HG03575 (cell line): Measurements from ENCODE around the gene PAXIP1.
"Not testable (repeated sequence)": the region's sequence is repeated elsewhere in the genome, so short reads cannot be mapped to it uniquely, and the experiment has no call there.

Experiments
- ATAC-seq: cut with Tn5 transposase; IDR thresholded peaks from one replicate; pipeline ENCODE4 v1.9.1; 2021; ENCODE audit not compliant: unreplicated experiment, insufficient number of reproducible peaks, low FRiP score; ENCODE audit errors: extremely low read depth

PAXIP1 gene, protein sequence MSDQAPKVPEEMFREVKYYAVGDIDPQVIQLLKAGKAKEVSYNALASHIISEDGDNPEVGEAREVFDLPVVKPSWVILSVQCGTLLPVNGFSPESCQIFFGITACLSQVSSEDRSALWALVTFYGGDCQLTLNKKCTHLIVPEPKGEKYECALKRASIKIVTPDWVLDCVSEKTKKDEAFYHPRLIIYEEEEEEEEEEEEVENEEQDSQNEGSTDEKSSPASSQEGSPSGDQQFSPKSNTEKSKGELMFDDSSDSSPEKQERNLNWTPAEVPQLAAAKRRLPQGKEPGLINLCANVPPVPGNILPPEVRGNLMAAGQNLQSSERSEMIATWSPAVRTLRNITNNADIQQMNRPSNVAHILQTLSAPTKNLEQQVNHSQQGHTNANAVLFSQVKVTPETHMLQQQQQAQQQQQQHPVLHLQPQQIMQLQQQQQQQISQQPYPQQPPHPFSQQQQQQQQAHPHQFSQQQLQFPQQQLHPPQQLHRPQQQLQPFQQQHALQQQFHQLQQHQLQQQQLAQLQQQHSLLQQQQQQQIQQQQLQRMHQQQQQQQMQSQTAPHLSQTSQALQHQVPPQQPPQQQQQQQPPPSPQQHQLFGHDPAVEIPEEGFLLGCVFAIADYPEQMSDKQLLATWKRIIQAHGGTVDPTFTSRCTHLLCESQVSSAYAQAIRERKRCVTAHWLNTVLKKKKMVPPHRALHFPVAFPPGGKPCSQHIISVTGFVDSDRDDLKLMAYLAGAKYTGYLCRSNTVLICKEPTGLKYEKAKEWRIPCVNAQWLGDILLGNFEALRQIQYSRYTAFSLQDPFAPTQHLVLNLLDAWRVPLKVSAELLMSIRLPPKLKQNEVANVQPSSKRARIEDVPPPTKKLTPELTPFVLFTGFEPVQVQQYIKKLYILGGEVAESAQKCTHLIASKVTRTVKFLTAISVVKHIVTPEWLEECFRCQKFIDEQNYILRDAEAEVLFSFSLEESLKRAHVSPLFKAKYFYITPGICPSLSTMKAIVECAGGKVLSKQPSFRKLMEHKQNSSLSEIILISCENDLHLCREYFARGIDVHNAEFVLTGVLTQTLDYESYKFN

DNA sequence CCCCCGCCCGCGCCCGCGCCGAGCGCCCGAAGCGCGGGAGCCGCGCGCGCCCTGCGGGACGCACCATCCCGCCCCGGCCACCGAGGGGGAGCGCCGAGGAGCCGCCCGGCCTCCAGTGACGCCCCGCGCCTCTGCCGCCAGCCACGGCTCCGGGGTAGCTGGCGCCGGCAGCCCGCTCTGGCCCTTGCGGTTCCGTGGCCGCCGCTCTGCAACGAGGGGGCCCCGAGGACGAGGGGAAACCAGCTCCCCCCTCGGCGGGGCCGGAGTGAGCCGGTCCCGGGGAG lies at the start of gene PAXIP1:
Gene PAXIP1, minus strand, starts transcription at position 33 of the 284 bp plus-strand sequence. CDS start 195 bp downstream, outside the sequence.
- no peak for ATAC-seq

DNA sequence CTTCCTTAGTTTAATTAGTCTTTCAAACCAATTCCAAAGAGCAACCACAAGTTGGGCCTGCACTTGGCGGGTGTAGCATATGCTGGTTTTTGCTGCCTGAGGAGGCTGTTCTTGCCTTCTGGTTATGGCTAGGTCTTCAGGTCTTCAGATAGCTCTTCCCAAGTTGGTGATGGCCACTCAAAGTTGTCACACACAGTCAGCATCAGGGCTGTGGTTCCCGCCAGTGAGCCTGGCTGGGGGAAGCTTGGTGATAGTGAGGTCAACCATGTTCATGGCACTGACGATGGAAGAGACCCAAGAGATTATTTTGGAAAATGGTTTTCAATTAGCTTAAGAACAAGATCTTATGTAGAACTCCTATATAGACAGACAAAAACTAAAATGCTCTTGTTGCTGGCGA lies 48.4 kb upstream of the PAXIP1 start:
- ATAC-seq: no peak

DNA sequence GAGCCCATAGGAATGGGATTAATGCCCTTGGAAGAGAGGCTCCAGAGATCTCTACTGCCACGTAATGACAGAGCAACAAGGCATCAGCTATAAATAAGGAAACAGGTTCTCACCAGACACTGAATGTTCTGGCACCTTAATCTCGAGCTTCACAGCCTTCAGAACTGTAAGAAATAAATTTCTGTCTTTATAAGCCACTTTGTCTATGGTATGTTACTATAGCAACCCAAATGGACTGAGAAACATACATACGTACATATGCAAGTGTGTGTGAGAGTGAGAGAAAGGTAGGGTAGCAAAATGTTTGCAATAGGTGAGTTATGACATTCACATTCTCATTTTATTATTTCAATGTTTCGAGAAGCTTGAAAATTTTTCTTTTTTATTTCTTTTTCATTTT lies 45.1 kb upstream of the PAXIP1 start:
- ATAC-seq: no peak

DNA sequence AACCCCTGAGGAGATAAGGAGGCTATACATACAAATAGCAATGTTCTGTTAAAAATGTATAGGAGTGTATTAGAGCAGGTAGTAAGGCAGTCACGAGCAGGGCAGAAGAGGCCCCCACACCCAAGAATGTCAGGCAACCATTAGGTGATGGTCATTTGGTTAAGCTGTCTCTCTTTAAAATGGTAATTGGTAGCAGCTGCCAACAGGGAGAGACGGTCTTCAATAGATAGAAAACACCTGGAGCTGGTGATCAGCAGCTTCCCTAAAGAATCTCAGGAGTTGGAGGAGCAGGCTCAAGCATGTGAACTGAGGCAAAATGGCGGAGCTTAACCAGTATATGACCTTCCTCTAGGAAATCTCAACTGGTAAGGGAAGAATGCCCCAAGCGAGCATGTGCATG lies 40.8 kb upstream of the PAXIP1 start:
- ATAC-seq: no peak

DNA sequence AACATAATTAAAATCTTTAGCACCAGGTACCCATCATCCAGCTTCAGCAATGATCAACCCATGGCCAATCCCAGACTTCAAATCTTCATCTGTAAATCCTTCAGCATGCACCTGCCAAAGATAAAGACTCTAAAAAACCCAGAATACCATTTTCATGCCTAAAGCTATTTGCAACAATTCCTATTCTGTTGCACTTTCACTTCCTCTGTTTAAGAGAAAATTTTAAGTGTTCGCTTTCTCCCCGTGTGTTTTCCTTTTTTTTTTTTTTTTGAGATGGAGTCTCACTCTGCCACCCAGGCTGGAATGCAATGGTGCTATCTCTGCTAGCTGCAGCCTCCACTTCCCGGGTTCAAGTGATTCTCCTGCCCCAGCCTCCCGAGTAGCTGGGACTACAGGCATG lies 35.4 kb upstream of the PAXIP1 start:
- no peak for ATAC-seq

DNA sequence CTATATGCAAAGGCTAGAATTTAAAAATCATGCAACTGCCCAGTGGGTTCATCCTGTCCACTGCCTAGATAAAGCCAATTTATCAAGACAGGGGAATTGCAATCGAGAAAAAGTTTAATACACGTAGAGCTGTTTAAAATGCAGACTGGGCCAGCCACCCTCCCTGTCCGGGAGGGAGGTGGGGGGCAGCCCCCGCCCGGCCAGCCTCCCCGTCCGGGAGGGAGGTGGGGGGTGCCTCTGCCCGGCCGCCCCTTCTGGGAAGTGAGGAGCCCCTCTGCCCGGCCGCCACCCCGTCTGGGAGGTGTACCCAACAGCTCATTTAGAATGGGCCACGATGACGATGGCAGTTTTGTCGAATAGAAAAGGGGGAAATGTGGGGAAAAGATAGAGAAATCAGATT lies 31.6 kb upstream of the PAXIP1 start:
- not testable (repeated sequence) for ATAC-seq

DNA sequence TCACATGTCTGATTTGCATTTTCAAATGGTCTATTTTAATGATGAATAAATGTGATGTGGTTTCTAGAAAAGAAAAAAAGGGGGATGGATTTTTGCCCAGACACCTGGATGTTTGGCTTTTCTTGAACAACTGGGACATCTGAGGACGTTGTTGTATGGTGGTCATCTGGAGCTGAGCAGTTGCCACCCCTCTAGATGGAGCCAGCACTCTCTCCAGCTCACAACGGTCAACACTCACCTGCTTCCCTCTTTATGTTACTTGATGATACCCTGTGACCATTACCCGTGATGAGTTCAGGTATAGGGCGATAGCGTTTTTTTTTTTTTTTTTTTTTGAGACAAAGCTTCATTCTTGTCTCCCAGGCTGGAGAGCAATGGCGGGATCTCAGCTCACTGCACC lies 30.1 kb upstream of the PAXIP1 start:
- ATAC-seq: no peak

DNA sequence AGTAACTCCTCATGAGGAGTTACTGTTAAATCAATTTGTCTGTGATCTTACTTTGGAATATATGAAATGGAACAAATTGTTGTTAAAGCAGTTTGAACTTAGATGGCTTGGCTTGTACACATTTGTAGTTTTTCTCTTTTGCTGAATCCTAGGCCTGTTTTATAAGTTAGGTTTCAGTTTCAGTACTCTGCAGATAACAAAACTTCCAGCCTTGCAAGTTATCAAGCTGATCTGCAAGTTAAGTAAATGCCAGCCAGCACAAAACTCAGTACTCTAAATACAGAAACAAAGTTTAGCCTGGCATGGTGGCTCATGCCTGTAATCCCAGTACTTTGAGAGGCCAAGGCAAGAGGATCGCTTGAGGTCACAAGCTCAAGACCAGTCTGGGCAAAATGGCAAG lies 25.0 kb upstream of the PAXIP1 start:
- ATAC-seq: no peak

DNA sequence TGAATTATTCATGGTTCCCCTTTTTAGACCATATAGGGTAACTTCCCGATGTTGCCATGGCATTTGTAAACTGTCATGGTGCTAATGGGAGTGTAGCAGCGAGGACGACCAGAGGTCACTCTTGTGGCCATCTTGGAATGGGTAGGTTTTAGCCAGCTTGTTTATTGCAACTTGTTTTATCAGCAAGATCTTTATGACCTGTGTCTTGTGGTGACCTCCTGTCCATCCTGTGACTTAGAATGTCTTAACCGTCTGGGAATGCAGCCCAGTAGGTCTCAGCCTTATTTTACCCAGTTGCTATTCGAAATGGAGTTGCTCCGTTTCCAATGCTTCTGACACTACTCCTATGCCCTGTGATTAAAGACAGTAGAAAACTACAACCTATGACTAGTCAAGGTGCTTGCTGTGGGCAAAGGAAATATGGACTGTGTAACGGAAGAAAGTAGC lies 18.8 kb upstream of the PAXIP1 start:
- no peak for ATAC-seq

DNA sequence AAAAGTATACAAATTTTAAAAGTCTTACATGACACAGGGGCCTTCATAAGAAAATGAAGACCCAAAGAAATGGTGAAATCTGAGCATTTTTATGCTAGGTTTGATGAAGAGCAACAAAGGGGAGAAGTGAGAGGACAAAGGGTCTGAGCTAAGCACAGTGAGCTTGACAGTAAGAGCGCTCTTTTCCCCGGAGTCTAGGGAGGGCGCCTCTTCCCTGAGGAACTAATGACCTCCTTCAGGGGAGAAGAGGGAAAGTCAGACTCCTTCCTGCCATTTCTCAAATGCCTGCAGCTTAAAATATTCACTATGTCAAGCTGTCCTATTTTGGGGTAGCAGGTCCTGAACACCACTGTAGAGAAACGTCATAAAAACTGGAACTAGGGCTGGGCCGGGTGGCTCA lies 18.1 kb upstream of the PAXIP1 start:
- no peak for ATAC-seq

DNA sequence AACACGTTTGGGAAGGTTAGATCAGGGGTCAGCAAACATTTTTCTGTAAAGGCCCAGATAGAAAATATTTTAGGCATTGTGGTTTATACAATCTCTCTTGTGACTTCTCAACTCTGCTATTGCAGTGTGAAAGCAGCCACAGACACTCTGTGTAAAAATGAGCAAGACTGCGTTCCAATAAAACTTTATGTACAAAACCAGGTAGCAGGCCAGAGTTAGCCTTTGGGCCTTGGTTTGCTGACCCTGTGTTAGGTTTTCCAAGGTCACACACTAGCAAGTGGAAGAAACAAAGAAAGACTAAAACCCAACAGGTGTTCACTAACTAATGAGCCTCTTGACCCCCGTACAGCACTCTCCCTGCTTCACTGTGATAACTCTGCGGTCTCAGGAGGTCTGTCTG lies 14.9 kb upstream of the PAXIP1 start:
- ATAC-seq: no peak

DNA sequence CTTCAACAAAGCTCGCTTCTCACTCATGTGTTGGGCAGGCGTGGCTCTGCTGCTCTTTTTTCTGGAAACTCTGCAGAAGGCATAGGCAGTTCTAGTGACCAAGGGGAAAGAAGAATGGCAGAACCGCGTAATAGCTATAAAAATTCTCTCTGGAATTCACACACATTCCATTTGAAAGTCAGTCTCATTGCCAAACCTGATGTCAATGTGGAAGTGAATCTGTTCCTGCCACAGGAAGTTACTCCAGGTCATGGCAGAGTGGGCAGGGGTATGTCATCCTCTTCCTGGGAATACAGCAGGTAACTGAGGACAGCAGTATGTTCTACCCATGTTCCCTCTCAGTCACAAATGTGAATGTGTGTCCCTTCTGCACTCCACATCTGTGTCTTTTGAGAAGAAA lies 8.2 kb upstream of the PAXIP1 start:
- ATAC-seq: no peak

DNA sequence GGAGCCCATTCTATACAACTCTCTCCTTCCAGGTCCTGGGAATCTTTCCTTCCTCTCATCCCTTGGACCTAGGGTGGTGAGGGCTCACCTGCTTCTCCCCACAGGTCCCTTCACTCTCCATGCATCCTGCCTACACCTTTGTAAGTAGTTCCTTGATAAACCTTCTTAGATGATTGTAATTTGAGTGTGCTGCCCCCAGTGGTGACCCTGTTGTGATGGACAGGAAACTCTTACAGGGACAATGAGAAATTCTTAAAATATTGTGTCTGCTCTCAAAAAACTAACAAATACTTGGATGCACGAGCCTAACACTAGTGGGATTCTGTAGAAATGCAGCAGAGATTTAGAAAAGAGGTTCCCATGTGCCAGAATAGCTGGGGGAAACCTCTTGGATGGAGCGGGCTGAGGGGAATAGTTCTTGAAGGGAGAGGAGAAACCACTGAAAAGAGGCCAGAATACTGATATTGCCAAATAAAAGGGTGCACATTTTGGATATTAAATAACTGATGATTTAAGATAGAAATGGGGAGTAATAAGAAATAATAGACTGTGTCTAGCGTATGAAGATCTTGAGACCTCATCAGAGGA lies 6.7 kb upstream of the PAXIP1 start:
- ATAC-seq: no peak

DNA sequence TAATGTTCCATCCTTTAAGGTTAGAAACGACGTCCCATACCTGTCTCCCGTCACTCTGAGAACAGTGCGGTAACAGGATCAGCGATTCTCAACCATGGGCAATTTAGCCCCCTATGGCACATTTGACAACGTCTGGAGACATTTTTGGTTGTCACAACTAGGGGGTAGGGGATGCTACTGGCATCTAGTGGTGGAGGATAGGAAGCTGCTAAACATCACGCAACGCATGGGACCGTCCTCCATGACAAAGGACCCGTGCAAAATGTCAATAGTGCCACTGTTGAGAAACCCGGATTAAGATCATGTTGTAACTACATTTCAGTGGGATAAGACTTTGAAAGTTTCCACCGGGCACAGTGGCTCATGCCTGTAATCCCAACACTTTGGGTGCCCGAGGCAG lies 5.0 kb upstream of the PAXIP1 start:
- no peak for ATAC-seq

DNA sequence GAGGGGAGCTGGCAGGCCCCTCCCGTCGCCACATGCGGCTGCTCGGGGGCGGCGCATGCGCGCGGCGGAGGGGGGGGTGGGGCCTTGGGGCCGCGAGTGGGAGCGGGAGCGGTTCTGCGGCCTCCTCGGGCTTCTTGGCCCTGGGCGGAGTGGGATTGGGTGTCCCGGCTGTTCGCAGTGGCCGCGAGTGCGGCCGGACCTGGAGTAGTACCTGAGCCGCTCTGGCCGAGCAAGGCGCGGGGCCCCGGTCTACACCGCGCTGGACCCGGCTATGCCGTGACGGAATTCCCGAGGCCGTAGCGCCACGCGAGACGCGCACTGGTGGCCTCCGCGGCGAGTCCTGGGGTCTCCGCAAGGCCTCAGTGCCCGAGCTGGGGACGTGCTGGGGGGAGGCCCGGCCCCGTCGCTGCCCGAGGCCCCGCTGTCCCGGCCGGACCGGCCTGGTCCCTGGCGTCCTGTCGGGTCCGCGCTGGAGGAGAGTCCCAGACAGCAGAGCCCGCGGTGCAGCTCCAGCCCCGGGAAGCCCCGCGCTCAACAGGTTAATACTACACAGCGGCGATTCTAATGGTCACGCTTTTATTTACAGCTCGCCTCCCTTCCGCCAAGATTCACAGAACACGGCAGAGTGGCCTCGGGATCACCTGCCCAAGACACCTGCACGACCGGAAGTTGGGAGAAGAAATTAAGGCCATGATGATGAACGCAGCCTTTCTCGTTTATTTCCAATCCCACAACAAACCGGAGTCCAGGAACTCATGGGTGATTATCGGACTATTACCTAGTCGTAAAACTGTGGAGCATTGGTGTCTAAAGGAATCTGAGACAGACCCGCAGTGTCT lies 671 bp upstream of the PAXIP1 start:
- no peak for ATAC-seq

DNA sequence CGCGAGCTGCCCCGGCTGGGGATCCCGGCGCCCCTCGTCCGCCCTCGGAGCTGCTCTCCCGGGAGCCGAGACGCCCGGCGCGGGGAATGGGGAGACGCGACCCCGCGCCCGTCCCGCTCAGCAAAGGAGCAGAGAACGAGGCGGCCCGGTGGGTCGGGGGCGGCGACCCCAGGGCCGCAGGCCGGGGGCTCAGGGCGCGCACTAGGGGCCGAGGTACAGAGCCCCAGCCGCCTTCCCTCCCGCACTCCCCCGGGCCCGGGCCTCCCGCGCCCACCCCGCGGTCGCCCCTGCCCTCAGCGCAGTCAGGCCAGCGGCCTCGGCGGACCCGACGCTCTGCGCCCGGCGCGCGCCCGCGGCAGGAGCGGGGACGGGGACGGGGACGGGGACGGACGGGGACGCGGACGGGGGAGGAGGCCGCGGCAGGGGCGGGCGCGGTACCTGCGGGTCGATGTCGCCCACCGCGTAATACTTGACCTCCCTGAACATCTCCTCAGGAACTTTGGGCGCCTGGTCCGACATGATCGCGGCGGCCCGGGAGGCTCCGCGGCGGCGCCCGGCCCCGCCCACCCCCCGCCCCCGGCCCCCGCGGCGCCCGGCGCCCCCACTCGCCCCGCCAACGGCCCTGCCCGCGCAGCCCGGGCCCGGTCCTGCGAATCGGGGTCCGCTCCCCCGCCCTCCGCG lies 373 bp downstream of the PAXIP1 start:
- no peak for ATAC-seq

DNA sequence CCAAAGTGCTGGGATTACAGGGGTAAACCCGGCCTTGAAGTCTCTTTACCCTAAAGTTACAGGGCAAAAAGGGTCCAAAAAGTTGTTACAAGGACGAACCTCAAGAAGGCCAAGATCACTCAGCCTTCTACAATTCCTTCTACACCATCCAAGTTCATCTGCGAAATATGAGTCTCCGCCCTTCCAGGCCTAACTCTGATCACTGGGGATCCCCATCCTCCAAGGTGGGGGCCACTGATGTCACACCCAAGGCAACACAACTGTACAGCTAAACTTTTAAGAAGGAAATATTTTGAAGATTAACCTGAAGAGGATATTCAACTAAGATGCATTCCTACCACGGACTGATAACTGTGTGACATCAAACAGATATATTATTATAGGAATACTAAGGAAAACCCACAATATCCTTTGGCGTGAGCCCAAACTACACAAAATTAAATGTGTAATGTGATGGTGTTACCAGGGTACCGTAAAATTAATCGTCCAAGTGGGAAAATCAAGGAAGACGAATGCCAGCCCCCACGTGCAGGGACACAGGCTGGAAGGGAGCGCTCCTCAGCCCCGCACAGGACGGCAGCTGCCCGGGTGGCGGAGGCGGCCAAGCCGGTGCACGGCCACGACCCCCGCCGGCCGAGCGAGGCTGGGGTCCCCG lies 1.0 kb downstream of the PAXIP1 start:
- no peak for ATAC-seq

DNA sequence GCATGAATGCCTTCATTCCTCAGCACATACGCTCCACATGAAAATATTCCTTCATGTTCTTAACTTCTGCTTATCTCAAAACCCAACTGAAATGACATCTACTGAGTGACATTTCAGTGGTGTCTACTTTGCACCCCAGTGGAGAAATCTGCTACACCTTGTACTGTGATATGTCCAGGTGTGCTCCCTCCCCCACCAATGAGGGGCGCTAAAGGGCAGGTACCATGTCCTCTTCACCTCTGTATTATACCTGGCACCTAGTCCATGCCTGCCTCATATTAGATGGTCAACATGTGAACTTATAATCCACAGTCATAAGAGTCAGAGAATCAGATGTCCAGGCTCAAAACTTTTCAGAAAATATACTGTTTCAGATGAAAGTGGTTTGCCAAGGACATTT lies 2.1 kb downstream of the PAXIP1 start:
- ATAC-seq: no peak
